ENCODE results near the gene TSPAN3.

TSPAN3 gene

GRCh38 chr15:77039217-77039533 is 31.7 kb downstream of the TSPAN3 start:
- peaks cover 21% of the 10 kb centered on the region for H3K36me3 ChIP-seq (ENCODE audit: control insufficient read depth, insufficient read depth, low read length)
- no peaks in the 10 kb centered on the region for H3K27me3 ChIP-seq (ENCODE audit: control insufficient read depth, insufficient read depth, low read length)
- no peak overlapping the region for H3K9ac ChIP-seq (ENCODE audit: low read length)
- H3K27ac ChIP-seq (ENCODE audit: low read depth, low read length): no peak overlapping the region
- H3K4me1 ChIP-seq (ENCODE audit: control insufficient read depth, insufficient read depth, low read length): peaks cover 4% of the 10 kb centered on the region
- H3K4me3 ChIP-seq (ENCODE audit: low read depth, low read length): no peak overlapping the region
- H3K9me3 ChIP-seq (ENCODE audit: control insufficient read depth, insufficient read depth, low read depth, low read length): no peaks in the 10 kb centered on the region

- Histone ChIP-seq H3K27me3 (ENCODE audit: control insufficient read depth, insufficient read depth, low read length) (no peaks in the 10 kb centered on the region), H3K9me3 (ENCODE audit: control insufficient read depth, insufficient read depth, low read depth, low read length) (no peaks in the 10 kb centered on the region)
These were observed 32.3 kb downstream of the TSPAN3 start for GRCh38 chr15:77038312-77039216.

GRCh38 chr15:77037388-77038209 is 33.3 kb downstream of the TSPAN3 start:
- no peak overlapping the region for H3K4me3 ChIP-seq (ENCODE audit: low read depth, low read length)
- H3K27ac ChIP-seq (ENCODE audit: low read depth, low read length): no peak overlapping the region
- H3K4me1 ChIP-seq (ENCODE audit: control insufficient read depth, insufficient read depth, low read length): peaks cover 11% of the 10 kb centered on the region
- no peaks in the 10 kb centered on the region for H3K27me3 ChIP-seq (ENCODE audit: control insufficient read depth, insufficient read depth, low read length)
- peaks cover 6% of the 10 kb centered on the region; the same call in 1 of the 2 replicates for H3K36me3 ChIP-seq (ENCODE audit: control insufficient read depth, insufficient read depth, low read length)
- H3K9ac ChIP-seq (ENCODE audit: low read length): no peak overlapping the region
- no peaks in the 10 kb centered on the region for H3K9me3 ChIP-seq (ENCODE audit: control insufficient read depth, insufficient read depth, low read depth, low read length)

More at GRCh38 chr15:77038312-77039216, 32.3 kb downstream of the TSPAN3 start:
- Histone ChIP-seq H3K4me1 (ENCODE audit: control insufficient read depth, insufficient read depth, low read length) (peaks cover 11% of the 10 kb centered on the region), H3K27ac (ENCODE audit: low read depth, low read length) (no peak overlapping the region), H3K36me3 (ENCODE audit: control insufficient read depth, insufficient read depth, low read length) (peaks cover 15% of the 10 kb centered on the region), H3K4me3 (ENCODE audit: low read depth, low read length) (no peak overlapping the region), H3K9ac (ENCODE audit: low read length) (no peak overlapping the region)

- peaks cover 4% of the 10 kb centered on the region; the same call in 1 of the 2 replicates for H3K36me3 ChIP-seq (ENCODE audit: control insufficient read depth, insufficient read depth, low read length)
These were observed 34.1 kb downstream of the TSPAN3 start for GRCh38 chr15:77036537-77037387.

GRCh38 chr15:77035999-77036471 is 34.9 kb downstream of the TSPAN3 start:
- H3K9me3 ChIP-seq (ENCODE audit: control insufficient read depth, insufficient read depth, low read depth, low read length): no peaks in the 10 kb centered on the region
- H3K4me1 ChIP-seq (ENCODE audit: control insufficient read depth, insufficient read depth, low read length): peaks cover 16% of the 10 kb centered on the region
- H3K27ac ChIP-seq (ENCODE audit: low read depth, low read length): no peak overlapping the region
- H3K36me3 ChIP-seq (ENCODE audit: control insufficient read depth, insufficient read depth, low read length): peaks cover 3% of the 10 kb centered on the region; the same call in 1 of the 2 replicates
- H3K27me3 ChIP-seq (ENCODE audit: control insufficient read depth, insufficient read depth, low read length): no peaks in the 10 kb centered on the region
- H3K4me3 ChIP-seq (ENCODE audit: low read depth, low read length): no peak overlapping the region
- no peak overlapping the region for H3K9ac ChIP-seq (ENCODE audit: low read length)

More at GRCh38 chr15:77036537-77037387, 34.1 kb downstream of the TSPAN3 start:
- Histone ChIP-seq H3K9ac (ENCODE audit: low read length) (no peak overlapping the region), H3K27me3 (ENCODE audit: control insufficient read depth, insufficient read depth, low read length) (no peaks in the 10 kb centered on the region), H3K9me3 (ENCODE audit: control insufficient read depth, insufficient read depth, low read depth, low read length) (no peaks in the 10 kb centered on the region), H3K27ac (ENCODE audit: low read depth, low read length) (no peak overlapping the region), H3K4me3 (ENCODE audit: low read depth, low read length) (no peak overlapping the region), H3K4me1 (ENCODE audit: control insufficient read depth, insufficient read depth, low read length) (peaks cover 11% of the 10 kb centered on the region)

GRCh38 chr15:77035584-77035983 is 35.3 kb downstream of the TSPAN3 start:
- Histone ChIP-seq H3K36me3 (ENCODE audit: control insufficient read depth, insufficient read depth, low read length) (peaks cover 3% of the 10 kb centered on the region; the same call in 1 of the 2 replicates), H3K9ac (ENCODE audit: low read length) (no peak overlapping the region), H3K4me1 (ENCODE audit: control insufficient read depth, insufficient read depth, low read length) (peaks cover 21% of the 10 kb centered on the region), H3K27me3 (ENCODE audit: control insufficient read depth, insufficient read depth, low read length) (no peaks in the 10 kb centered on the region), H3K9me3 (ENCODE audit: control insufficient read depth, insufficient read depth, low read depth, low read length) (no peaks in the 10 kb centered on the region), H3K4me3 (ENCODE audit: low read depth, low read length) (no peak overlapping the region), H3K27ac (ENCODE audit: low read depth, low read length) (no peak overlapping the region)

GRCh38 chr15:77034695-77035489 is 36.0 kb downstream of the TSPAN3 start:
- no peaks in the 10 kb centered on the region for H3K27me3 ChIP-seq (ENCODE audit: control insufficient read depth, insufficient read depth, low read length)
- H3K27ac ChIP-seq (ENCODE audit: low read depth, low read length): no peak overlapping the region
- peaks cover 28% of the 10 kb centered on the region for H3K4me1 ChIP-seq (ENCODE audit: control insufficient read depth, insufficient read depth, low read length)
- no peak overlapping the region for H3K4me3 ChIP-seq (ENCODE audit: low read depth, low read length)
- peaks cover 3% of the 10 kb centered on the region; the same call in 1 of the 2 replicates for H3K36me3 ChIP-seq (ENCODE audit: control insufficient read depth, insufficient read depth, low read length)
- H3K9ac ChIP-seq (ENCODE audit: low read length): no peak overlapping the region
- H3K9me3 ChIP-seq (ENCODE audit: control insufficient read depth, insufficient read depth, low read depth, low read length): no peaks in the 10 kb centered on the region

GRCh38 chr15:77033729-77034671 is 36.9 kb downstream of the TSPAN3 start:
- H3K27ac ChIP-seq (ENCODE audit: low read depth, low read length): 0 out of 2 replicates have a peak overlapping the region, but pooled peaks have one; percentile 31
- H3K4me3 ChIP-seq (ENCODE audit: low read depth, low read length): no peak overlapping the region
- peaks cover 3% of the 10 kb centered on the region; the same call in 1 of the 2 replicates for H3K36me3 ChIP-seq (ENCODE audit: control insufficient read depth, insufficient read depth, low read length)
- H3K27me3 ChIP-seq (ENCODE audit: control insufficient read depth, insufficient read depth, low read length): no peaks in the 10 kb centered on the region
- H3K9me3 ChIP-seq (ENCODE audit: control insufficient read depth, insufficient read depth, low read depth, low read length): no peaks in the 10 kb centered on the region
- peaks cover 28% of the 10 kb centered on the region for H3K4me1 ChIP-seq (ENCODE audit: control insufficient read depth, insufficient read depth, low read length)
- H3K9ac ChIP-seq (ENCODE audit: low read length): no peak overlapping the region

GRCh38 chr15:77033417-77033728 is 37.5 kb downstream of the TSPAN3 start:
- Histone ChIP-seq H3K27ac (ENCODE audit: low read depth, low read length) (0 out of 2 replicates have a peak overlapping the region, but pooled peaks have one; percentile 31), H3K9me3 (ENCODE audit: control insufficient read depth, insufficient read depth, low read depth, low read length) (no peaks in the 10 kb centered on the region), H3K36me3 (ENCODE audit: control insufficient read depth, insufficient read depth, low read length) (peaks cover 3% of the 10 kb centered on the region; the same call in 1 of the 2 replicates), H3K4me1 (ENCODE audit: control insufficient read depth, insufficient read depth, low read length) (peaks cover 28% of the 10 kb centered on the region), H3K27me3 (ENCODE audit: control insufficient read depth, insufficient read depth, low read length) (no peaks in the 10 kb centered on the region), H3K4me3 (ENCODE audit: low read depth, low read length) (no peak overlapping the region), H3K9ac (ENCODE audit: low read length) (no peak overlapping the region)
